Measurements from ENCODE around the gene CNTNAP1.
"Not testable (repeated sequence)": the region's sequence is repeated elsewhere in the genome, so short reads cannot be mapped to it uniquely, and the experiment has no call there.

CNTNAP1 gene

DNA sequence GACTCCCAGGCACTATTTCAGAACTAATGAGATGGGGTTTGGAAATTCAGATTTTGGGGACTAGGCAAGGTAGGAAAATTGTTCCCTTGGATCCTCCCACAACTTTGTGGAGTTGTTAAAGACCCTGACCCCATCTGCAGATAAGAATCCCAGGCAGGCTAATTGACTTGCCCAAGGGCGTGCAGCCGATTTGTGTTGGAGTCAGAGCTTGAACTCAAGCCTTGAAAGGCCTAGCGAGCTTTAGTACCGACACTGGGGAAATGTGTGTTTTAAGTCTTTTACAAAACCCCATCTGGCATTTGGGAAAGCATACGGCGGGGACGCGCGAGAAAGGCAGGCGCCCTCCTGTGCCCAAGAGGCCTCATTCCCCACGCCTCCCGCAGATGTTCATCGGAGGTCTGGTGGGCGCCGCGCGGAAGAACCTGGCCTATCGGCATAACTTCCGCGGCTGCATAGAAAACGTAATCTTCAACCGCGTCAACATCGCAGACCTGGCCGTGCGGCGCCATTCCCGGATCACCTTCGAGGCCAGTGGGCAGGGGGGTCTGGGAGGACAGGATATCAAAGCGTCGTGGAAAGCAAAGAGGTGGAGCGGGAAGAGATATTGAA lies 4.3 kb downstream of the CNTNAP1 start:
- no peak for DNase-seq

DNA sequence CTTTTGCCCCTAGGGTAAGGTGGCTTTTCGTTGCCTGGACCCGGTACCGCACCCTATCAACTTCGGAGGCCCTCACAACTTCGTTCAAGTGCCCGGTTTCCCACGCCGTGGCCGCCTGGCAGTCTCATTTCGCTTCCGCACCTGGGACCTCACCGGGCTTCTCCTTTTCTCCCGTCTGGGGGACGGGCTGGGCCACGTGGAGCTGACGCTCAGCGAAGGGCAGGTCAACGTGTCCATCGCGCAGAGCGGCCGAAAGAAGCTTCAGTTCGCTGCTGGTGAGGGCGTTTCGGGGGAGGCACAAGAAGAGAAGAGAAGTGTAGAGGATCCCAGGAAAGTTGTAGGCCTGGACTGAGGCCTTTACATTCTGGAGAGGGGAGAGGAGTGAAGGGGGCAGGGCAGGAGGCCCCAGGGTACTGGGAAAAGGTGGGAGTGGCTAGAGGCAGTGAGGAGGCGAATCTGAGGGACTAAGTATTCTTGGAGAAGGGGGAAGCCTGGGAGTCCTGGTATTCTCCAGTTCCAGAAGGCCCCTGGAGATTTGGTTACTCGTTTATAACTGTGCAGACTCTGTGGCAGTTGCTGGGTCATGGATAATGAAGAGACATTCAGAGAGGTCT lies 5.5 kb downstream of the CNTNAP1 start:
- DNase-seq, result no peak

DNA sequence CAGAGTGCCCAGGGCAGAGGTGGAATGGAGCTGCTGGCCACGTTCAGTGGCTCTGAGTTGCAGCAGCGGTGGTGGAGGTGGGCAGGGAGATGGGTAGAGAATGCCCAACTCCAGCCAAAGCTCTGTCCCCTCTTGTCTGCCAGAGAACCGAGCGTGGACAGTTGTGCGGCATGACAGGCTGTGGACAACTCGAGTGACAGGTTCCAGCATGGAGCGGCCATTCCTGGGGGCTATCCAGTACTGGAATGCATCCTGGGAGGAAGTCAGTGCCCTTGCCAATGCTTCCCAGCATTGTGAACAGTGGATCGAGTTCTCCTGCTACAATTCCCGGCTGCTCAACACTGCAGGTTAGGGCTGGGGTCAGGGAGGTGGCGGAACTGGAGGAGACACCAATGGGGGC lies 8.3 kb downstream of the CNTNAP1 start:
- no peak for DNase-seq

DNA sequence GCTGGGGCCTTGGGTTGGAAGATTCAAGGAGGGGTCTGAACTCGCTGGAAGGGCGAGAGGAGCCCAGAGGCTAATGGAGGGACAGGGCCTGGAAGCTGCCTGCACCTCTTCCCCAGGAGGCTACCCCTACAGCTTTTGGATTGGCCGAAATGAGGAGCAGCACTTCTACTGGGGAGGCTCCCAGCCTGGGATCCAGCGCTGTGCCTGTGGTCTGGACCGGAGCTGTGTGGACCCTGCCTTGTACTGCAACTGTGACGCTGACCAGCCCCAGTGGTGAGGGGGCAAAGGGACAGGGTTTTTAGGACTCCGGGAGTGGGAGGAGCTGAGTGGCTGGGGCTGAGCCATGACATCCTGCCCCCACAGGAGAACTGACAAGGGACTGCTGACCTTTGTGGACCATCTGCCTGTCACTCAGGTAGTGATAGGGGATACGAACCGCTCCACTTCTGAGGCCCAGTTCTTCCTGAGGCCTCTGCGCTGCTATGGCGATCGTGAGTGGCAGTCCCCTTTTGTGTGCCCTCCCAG lies 8.8 kb downstream of the CNTNAP1 start:
- DNase-seq, result no peak

DNA sequence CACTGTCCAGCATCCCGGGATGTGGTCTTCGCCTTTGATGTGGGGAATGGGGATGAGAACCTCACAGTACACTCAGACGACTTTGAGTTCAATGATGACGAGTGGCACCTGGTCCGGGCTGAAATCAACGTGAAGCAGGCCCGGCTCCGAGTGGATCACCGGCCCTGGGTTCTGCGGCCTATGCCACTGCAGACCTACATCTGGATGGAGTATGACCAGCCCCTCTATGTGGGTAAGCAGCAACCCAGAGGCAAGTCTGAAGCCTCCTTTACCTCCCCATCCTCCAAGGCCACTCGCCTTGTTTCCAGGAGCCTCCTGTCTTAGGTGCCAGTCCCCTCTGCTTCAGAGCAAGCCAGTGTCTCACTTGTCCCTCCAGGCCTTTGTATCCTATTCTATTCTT lies 10.2 kb downstream of the CNTNAP1 start:
- no peak for DNase-seq

DNA sequence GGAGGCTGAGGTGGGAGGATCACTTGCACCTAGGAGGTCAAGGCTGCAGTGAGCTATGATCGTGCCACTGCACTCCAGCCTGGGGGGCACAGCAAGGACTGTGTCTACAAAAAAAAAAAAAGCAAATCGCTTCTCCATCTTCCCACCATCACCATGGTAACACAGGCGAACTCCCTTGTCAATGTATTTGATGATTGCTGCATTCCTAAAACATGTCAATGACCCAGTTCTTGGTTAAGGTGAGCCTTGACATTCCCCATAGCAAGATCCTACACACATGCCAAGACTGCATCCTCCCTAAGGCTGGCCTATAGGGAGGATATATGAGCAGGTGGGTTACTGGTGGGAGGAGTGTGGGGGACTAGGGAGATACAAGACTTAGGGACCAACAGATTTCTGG lies 12.2 kb downstream of the CNTNAP1 start:
- no peak for DNase-seq

DNA sequence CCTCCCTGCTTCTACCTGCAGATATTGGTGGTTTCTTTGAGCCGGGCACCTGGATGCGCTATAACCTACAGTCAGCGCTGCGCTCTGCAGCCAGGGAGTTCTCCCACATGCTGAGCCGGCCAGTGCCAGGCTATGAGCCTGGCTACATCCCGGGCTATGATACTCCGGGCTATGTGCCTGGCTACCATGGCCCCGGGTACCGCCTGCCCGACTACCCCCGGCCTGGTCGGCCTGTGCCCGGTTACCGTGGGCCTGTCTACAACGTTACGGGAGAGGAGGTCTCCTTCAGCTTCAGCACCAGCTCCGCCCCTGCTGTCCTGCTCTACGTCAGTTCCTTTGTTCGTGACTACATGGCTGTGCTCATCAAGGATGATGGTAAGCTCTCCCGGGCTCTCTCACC lies 13.2 kb downstream of the CNTNAP1 start:
- no peak for DNase-seq

DNA sequence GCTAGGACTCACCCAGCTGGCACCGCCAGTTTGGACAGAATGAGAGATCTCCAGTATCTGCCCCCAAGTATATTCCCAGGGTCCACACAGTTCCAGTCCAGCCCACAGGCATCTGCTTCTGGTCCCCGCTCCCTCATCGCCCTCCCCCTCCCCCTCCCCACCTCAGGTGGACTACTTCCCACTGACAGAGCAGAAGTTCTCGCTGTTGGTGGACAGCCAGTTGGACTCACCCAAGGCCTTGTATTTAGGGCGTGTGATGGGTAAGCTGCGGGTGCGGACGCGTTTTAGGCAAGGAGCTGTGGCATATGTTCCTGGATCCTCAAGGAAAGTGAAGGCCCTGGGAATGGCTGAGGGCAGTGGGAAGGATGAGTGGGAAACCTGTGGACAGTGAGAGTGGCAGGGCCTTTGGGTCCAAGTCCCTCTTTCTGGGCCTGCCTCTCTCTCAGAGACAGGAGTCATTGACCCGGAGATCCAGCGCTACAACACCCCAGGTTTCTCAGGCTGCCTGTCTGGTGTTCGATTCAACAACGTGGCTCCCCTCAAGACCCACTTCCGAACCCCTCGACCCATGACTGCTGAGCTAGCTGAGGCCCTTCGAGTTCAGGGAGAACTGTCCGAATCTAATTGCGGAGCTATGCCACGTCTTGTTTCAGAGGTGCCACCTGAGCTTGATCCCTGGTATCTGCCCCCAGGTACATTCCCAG lies 14.9 kb downstream of the CNTNAP1 start:
- no peak for DNase-seq

DNA sequence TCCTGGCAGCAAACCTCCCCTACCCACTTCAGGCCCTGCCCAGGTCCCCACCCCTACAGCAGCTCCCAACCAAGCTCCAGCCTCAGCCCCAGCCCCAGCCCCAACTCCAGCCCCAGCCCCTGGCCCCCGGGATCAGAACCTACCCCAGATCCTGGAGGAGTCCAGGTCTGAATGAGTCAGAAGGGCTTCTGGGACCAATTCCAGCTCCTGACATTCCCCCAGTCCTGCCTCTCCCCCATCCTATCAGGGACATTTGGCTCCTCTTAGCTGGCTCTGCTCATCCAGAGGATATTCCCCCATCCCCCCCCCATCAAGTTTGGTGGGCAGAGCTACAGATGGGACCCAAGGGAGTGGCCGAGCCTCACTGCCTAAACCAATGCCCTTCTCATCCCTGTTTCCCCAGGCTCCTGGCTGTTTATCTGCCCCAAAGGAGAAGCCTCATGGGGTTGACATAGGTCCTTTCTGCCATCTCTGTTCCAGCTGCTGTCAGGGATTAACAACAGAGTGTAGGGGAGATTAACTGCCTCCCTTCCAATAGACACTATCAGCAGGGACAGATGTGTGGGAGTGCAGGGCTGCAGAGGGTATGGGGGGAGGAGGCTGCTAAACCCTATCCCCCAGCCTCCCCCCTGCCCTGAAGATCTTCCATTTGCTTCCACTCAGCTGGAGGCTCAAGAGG lies 16.5 kb downstream of the CNTNAP1 start:
- peak; percentile 62 for DNase-seq

DNA sequence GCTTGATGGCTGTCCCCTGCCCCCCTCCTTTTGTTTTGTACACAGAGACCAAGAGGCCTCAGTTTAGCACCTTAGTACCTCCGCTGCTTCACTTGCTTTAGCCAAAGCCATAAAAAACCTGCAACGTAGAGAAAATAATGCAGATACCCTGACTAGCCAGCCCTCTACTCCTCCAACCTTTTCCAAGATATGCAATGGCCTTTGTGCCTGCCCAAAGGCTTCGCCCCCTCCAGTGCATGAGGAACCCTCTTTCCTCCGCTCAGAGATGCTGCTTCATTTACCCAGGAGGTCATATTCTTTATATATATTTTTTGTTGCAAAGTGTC lies 17.0 kb downstream of the CNTNAP1 start:
- DNase-seq, result no peak

DNA sequence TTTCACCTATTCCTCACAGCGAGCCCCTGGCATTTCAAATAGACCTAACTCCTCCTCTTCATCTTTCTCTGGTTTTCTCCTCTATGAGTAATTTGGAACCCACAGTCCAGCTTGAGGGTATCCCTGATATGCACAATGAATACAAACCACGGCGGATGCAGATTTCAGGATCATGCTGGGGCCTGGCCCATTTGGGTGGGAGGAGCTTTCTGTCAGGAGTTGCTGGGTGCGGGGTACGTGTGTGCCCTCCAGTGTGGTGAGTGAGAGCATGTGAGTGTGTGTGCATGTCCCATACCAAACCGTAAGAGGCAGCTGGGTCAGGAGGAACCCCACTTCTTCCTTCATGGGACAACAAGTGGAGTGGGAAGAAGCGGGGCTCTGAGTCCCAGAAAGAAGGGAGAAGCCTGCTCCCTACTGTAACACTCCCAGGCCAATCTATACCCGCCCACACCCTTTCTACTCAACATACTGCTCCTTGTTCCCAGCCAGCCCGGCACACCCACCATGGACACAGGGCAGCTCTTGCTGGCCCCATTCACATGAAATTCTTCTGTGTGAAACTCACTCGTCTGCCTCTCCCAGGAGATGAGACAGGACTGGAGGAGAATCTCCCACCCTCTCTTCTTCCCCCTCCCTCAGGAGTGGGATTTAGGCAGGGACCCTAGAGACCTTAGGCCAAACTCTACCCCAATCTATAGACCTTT lies 18.4 kb downstream of the CNTNAP1 start:
- no peak for DNase-seq

DNA sequence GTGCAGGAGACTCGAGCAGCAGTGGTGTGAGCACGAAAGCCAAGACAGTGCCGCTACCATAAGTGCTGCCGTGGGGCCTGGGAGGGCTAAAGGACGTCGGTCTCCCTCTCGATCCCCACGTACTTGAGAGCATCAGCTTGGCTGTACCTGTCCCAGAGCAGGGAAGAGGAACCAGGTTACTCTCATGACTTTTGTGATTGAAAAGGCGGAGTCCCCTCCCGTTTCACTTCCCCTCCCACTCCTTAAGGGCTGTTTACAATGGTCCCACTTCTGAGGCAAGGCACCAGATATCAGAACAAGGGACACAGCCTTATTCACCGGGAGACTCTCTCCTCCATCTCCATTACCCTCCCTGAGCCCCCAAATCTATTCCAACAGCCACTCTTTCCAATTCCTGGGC lies 20.1 kb downstream of the CNTNAP1 start:
- DNase-seq, result no peak

DNA sequence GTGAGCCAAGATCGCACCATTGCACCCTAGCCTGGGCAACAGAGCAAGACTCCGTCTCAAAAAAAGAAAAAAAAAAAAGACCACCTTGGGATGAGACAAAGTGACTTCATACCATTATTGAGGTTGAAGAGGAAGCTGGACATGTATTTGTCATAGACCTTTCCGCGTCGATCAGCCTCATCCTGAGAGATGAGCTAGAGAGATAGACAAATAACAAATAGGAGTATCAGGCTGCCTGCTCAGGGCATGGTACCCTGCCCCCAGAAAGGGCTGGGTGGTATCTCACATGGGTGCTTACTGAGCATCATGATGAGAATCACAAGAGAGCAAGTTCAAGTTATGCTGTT lies 22.1 kb downstream of the CNTNAP1 start:
- no peak for DNase-seq

DNA sequence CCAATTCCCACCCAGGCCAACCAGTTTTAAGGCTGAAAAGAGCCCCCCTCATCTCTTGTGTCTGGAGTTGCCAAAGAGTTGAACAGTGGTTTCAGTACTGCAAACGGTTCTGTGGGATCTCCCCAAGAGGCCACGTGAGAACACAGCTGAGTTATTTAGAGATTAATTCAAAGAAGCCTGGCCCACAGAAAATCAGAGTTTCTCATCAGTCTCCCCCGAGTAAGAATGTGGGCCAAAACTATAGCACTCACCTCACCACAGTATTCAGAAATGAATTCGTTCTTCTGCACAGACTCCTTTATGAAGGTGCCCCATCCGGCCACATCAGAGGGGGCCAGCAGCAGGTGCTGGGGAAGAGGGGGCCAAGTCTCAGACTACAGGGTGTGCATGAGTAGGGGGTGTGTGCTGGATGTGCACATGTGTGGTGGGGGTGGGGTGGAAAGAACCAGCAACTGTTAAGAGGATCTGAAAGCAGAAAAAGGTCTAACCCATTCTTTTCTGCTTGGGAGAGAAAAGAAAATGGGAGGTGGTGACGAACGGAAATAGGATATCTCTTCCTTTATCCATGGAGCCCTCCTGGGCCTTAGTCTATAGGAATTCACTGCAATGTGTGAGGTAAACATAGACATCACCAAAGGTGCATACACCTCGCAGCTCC lies 22.6 kb downstream of the CNTNAP1 start:
- DNase-seq, result no peak

DNA sequence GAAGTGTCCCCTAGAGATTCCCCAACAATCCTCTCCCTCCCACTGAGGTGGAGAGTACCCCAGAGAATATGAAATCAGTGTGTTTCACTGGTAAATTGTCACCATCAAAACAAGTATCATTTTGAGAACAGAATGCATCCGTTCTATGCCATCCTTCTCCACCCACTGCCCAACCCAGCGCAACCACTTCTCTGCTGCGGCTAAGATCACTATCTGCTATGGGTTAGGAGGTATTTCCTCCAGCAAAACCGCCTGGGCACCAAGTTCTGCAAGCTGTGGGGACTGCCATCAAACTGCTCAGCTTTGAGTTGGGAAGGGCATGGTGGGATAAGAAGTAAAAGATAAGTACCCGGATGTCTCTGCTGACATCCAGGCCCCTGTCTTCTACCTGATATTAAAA lies 24.4 kb downstream of the CNTNAP1 start:
- no peak for DNase-seq

DNA sequence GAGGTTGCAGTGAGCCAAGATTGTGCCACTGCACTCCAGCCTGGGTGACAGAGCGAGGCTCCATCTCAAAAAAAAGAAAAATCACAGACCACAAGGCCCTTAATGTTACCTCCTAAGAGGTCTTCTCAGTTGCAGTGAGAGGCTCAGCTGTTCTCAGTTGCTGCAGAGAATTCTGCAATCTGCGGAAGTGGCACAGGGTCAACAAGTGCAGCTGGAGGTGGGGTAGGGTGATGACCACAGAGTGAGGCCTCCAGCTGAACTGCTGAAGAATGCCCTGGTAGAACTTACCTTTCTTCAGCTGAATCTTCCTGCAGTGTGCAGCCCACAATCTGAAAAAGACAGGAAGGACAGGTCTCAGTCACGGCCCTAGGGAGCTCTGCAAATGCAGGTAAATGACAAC lies 26.3 kb downstream of the CNTNAP1 start:
- no peak for DNase-seq

DNA sequence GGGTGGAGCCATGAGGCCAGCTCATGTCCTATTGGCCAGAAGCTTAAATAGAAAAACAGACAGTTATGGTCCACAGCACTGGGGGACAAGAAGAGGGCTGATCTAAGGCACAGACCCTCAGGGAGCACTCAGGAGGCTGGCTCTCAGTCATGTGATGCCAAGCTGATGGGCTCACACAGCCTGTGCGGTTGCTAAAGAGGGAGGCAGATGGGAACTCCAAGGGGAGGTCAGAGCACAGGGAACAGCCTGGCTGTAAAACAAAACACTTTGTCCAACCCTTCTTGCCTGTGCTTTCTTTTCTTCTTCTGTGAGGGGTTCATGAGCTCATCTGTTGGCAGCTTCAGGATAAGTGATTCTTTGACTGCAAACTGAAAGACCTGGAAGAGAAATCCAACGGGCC lies 27.2 kb downstream of the CNTNAP1 start:
- no peak for DNase-seq

DNA sequence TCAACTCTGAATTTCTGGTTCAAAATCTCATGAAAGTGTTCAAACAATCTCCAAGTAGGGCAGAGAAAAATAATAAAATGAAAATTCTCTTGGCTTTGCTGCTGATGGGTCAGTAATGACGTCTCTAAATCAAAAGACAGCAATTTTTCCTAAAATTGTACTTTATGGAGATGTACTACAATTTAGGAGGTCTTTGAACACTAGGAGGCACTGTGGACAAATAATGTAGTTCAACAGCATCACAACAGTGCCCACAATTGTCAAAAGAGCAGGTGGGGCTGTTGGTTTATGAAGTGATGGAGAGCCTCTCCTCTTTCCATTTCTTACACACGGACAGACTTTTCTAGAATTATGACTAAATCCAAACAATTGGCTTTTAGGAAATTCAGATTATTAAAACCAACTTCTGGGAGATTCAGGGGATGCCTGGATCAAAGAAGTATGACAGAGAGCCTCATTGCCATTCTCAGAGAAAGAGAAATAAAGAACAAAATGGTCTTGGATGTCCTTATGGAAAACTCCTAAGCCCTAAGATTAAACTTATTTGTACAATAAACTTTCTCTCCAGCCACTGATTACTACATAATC lies 38.8 kb downstream of the CNTNAP1 start:
- peak; percentile 64 for DNase-seq

DNA sequence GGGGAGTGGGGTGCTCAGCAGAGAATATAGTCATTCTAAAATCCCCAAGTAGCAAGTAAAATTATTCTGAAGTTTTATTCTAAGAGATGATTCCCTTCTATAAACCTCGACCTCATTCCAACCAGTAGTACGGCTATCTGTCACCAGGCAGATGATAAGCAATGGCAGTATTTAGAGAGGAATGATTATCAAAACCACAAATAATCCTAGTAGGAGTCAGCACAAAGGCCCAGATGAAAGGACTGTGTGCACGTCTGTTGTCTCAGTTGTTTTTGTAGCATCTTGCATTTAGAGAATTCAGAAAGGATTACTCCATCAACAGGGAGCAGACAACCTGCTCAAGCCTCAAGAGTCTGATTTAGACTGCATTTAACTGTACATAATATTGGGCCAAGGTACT lies 41.3 kb downstream of the CNTNAP1 start:
- no peak for DNase-seq

DNA sequence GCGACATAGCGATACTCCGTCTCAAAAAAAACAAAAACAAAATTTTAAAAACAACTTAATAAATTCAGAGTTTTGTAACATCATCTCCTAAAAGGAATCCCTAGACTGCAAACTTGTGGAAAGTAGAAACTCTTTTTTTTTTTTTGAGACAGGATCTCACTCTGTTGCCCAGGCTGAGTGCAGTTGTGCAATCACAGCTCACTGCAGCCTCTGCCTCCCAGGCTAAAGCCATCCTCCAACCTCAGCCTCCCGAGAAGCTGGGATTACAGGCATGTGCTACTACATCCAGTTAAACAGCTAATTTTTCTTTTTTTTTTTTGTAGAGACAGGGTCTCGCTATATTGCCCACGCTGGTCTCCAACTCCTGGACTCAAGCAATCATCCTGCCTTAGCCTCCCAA lies 42.8 kb downstream of the CNTNAP1 start:
- no peak for DNase-seq

DNA sequence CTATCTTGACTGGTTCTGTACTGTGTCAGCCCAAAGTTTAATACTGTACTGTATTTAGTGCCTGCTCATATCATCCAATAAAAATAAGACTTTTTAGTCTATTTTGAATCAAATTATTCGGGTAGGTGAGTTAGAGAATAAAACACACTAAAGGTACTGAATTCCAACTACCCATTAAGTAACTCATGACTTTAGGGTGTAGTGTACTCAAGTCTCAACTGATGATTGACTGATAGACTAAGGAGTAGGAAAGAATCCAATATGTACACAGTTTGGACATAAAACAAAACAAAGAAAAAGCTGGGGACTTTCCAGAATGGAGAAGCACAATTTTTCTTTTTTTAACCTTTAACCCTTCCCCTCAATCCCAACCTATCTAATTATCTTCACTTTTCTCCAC lies 58.4 kb downstream of the CNTNAP1 start:
- DNase-seq, result no peak

DNA sequence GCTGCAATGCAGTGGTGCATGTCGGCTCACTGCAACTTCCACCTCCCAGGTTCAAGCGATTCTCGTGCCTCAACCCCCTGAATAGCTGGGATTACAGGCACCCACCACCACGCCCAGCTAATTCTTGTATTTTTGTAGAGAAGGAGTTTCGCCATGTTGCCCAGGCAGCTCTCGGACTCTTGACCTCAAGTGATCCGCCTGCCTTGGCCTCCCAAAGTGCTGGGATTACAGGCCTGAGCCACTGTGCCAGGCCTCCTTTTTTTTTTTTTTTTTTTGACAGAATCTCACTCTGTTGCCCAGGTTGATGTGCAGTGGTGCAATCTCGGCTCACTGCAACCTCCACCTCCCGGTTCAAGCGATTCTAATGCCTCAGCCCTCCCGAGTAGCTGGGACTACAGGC lies 60.6 kb downstream of the CNTNAP1 start:
- not testable (repeated sequence) for DNase-seq
